Umbilical cord (tissue), 2 donors: ENCODE results near the gene SIN3A. TPM values are rescaled to one million over a fixed set of nuclear protein-coding genes. Genes with fewer than 3 reads are reported as not detected.
A peak's percentile ranks its signal among the peaks of the same experiment; 100 is the strongest.
"Not testable (repeated sequence)": the region's sequence is repeated elsewhere in the genome, so short reads cannot be mapped to it uniquely, and the experiment has no call there.

Source experiments
- DNase-seq: peaks from one replicate; pipeline ENCODE4 v3.0.0-alpha.2; 2015; ENCODE audit warnings: low spot score
- total RNA-seq: library from RNA; depleted of rRNA; stranded (reverse); fragments of >200 nt; gene quantifications from one replicate; pipeline ENCODE4 v1.2.3, GENCODE V29; 2014; ENCODE audit warnings: low replicate concordance; ENCODE audit not compliant: insufficient read depth

The SIN3A gene
- total RNA-seq, 1 donor from 2014 or later, result 36.1 TPM

GRCh38 chr15:75335705-75336355 lies 115.7 kb downstream of the SIN3A start, which contains the start of gene COMMD4:
Gene COMMD4 (plus strand): TSS chr15:75336063. CDS start chr15:75336090, 27 bp downstream.
- peak; percentile 97 for DNase-seq

DNA sequence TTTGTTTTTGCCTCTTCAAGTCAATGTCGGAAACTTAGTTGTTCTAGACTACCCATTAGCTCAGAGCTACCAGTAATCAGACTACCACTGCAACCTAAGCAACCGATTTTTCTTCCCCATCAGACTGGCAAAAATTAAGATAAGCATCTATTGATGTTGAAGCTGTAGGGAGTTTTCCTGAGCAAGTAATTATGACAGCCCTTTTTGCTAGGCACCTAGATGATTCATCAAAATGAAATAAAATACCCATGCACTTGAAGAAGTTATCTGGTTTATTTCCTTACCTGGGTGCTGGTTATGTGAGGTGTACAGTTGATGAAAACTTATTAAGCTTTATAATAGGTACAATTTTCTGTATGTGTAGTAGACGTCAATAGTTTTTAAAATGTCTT lies 116.2 kb downstream of the SIN3A start:
- DNase-seq, result no peak

- not testable (repeated sequence) for DNase-seq
Observed at GRCh38 chr15:75333654-75334419, 117.7 kb downstream of the SIN3A start.

GRCh38 chr15:75332093-75332492 lies 119.4 kb downstream of the SIN3A start:
- DNase-seq, result not testable (repeated sequence)

- DNase-seq, result no peak
Observed at GRCh38 chr15:75329571-75329970, 121.9 kb downstream of the SIN3A start.

GRCh38 chr15:75328493-75329314 lies 122.8 kb downstream of the SIN3A start:
- no peak for DNase-seq

GRCh38 chr15:75327491-75327890 lies 124.0 kb downstream of the SIN3A start:
- no peak for DNase-seq

GRCh38 chr15:75327005-75327404 lies 124.5 kb downstream of the SIN3A start:
- no peak for DNase-seq

- no peak for DNase-seq
Observed at GRCh38 chr15:75325922-75326321, 125.6 kb downstream of the SIN3A start.

DNA sequence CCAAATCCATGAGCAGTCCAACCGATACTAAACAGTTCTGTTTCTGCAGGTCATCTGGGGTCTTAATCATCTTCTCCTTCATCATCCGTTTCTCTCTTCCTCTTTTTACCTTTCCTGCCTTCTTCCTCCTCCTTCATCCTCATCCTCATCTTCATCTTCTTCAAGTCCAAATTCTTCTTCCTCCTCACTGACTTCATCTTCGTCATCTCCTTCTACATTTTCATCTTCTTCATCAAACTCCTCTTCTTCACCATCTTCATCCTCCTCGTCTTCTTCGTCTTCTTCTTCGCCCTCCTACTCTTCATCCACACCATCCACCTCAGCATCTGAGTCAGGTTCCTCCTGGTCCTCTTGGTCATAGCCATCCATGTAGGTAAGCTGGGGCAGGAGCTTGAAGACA lies 129.8 kb downstream of the SIN3A start:
- DNase-seq, result no peak

Other genes starting within 250 kb of the SIN3A start
- gene C15orf39, start 249.8 kb downstream of the SIN3A start, total RNA-seq, result 3.6 TPM
- not detected for gene GOLGA6C, start 193.4 kb downstream of the SIN3A start, total RNA-seq
- 1.9 TPM for gene GOLGA6D, start 168.9 kb downstream of the SIN3A start, total RNA-seq
- gene COMMD4, start 115.6 kb downstream of the SIN3A start, total RNA-seq, result 35.9 TPM
- 9.4 TPM for gene NEIL1, start 104.7 kb downstream of the SIN3A start, total RNA-seq
- 125 TPM for gene MAN2C1, start 83.1 kb downstream of the SIN3A start, total RNA-seq
- 17.8 TPM for gene PTPN9, start 127.6 kb upstream of the SIN3A start, total RNA-seq
- gene SNUPN, start 174.0 kb upstream of the SIN3A start, total RNA-seq, result 13.7 TPM
- 27.7 TPM for gene IMP3, start 188.5 kb upstream of the SIN3A start, total RNA-seq
- 11.8 TPM for gene SNX33, start 196.2 kb upstream of the SIN3A start, total RNA-seq